A673 (cell line): ENCODE measurements around the gene MAML3. TPM values are rescaled to one million over a fixed set of nuclear protein-coding genes. Genes with fewer than 3 reads are reported as not detected.

Experiments
- BruUV-seq: library from RNA; stranded (reverse); fragments of 400-500 nt; replicated peaks from 2 replicates; lab custom pipeline; 2021; lab: Mats Ljungman, UMichigan
- CTCF ChIA-PET: fragments of 300-600 bp; sonication (Branson Sonifier 250); formaldehyde crosslinking; loops from one replicate; lab custom pipeline; 2022; ENCODE audit warnings: antibody characterized with exemption; lab: Charles Lee
- POLR2A ChIA-PET: fragments of 300-600 bp; sonication (Branson Sonifier 250); formaldehyde crosslinking; loops from one replicate; lab custom pipeline; 2022; ENCODE audit warnings: antibody characterized with exemption; ENCODE audit not compliant: low non-redundant PET; lab: Charles Lee
- DNase-seq: peaks from one replicate; pipeline ENCODE4 v3.0.0-alpha.2; 2015; ENCODE audit warnings: low spot score
- H3K27ac ChIP-seq: fragments of 200-600 bp; sonication (generic); 2 replicates; pipeline ENCODE4 v1.5.1; 2016; ENCODE audit warnings: mixed run types, low read depth, mild to moderate bottlenecking, mixed read lengths, antibody characterized with exemption, low read length; ENCODE audit not compliant: poor library complexity, severe bottlenecking
- H3K27me3 ChIP-seq: fragments of 200-600 bp; sonication (generic); replicated peaks from 2 replicates; pipeline ENCODE4 v1.6.1; 2017; ENCODE audit warnings: mixed run types, low read depth, mild to moderate bottlenecking, mixed read lengths, antibody characterized with exemption, low read length; ENCODE audit not compliant: insufficient read depth, poor library complexity
- H3K36me3 ChIP-seq: fragments of 200-600 bp; sonication (generic); 2 replicates; pipeline ENCODE4 v1.6.1; 2016; ENCODE audit warnings: mixed run types, mild to moderate bottlenecking, mixed read lengths, antibody characterized with exemption, low read length; ENCODE audit not compliant: insufficient read depth, poor library complexity, severe bottlenecking
- H3K4me1 ChIP-seq: fragments of 200-600 bp; sonication (generic); 2 replicates; pipeline ENCODE4 v1.6.1; 2017; ENCODE audit warnings: mixed run types, mild to moderate bottlenecking, mixed read lengths, antibody characterized with exemption, low read length; ENCODE audit not compliant: insufficient read depth, poor library complexity, severe bottlenecking
- H3K4me3 ChIP-seq: fragments of 200-600 bp; sonication (generic); 2 replicates; pipeline ENCODE4 v1.5.1; 2016; ENCODE audit warnings: low read depth, mixed run types, mild to moderate bottlenecking, mixed read lengths, low read length; ENCODE audit not compliant: poor library complexity, severe bottlenecking
- H3K9me3 ChIP-seq: fragments of 200-600 bp; sonication (generic); 2 replicates; pipeline ENCODE4 v1.6.1; 2016; ENCODE audit warnings: mixed run types, low read depth, mild to moderate bottlenecking, mixed read lengths, antibody characterized with exemption, low read length; ENCODE audit not compliant: poor library complexity, severe bottlenecking
- EZH2 ChIP-seq: fragments of 200-600 bp; sonication (generic); IDR thresholded peaks from 2 replicates; pipeline ENCODE4 v1.6.1; 2017; ENCODE audit warnings: borderline replicate concordance, low read depth, mild to moderate bottlenecking, mixed read lengths, antibody characterized with exemption, low read length; ENCODE audit not compliant: poor library complexity, severe bottlenecking
- intact Hi-C: fragments of 100-400 bp; cut with micrococcal nuclease; formaldehyde crosslinking; loops from one replicate; pipeline ENCODE4 v1.10.0; 2022; ENCODE audit not compliant: unreplicated experiment
- total RNA-seq: library from RNA; stranded (reverse); gene quantifications from 2 replicates; pipeline ENCODE4 v1.2.3, GENCODE V29; 2021
- TF ChIP-seq, protein P1 (sequence below): fragments of 300-800, 200-600 bp; sonication (generic); conservative IDR thresholded peaks from 2 replicates; pipeline ENCODE4 v1.5.1; 2017; ENCODE audit warnings: low read depth, mild to moderate bottlenecking, antibody characterized with exemption, low read length, moderate library complexity, mixed read lengths

MAML3 gene
- total RNA-seq, 1 experiment from 2014 or later = 3.7 TPM

GRCh38 chr4:139761461-139761860, 392.5 kb downstream of the MAML3 start:
- ChIA-PET POLR2A (no interaction called here), CTCF (no interaction called here)
- Histone ChIP-seq H3K27me3 (no peaks in the 10 kb centered on the region), H3K27ac (no peak overlapping the region), H3K4me3 (no peak overlapping the region), H3K4me1 (peaks cover 15% of the 10 kb centered on the region), H3K9me3 (no peaks in the 10 kb centered on the region), H3K36me3 (no peaks in the 10 kb centered on the region)
- DNase-seq = peak; percentile 49
- intact Hi-C loops = no loop called here
- TF ChIP-seq EZH2 = no peak
- TF ChIP-seq, protein P1, sequence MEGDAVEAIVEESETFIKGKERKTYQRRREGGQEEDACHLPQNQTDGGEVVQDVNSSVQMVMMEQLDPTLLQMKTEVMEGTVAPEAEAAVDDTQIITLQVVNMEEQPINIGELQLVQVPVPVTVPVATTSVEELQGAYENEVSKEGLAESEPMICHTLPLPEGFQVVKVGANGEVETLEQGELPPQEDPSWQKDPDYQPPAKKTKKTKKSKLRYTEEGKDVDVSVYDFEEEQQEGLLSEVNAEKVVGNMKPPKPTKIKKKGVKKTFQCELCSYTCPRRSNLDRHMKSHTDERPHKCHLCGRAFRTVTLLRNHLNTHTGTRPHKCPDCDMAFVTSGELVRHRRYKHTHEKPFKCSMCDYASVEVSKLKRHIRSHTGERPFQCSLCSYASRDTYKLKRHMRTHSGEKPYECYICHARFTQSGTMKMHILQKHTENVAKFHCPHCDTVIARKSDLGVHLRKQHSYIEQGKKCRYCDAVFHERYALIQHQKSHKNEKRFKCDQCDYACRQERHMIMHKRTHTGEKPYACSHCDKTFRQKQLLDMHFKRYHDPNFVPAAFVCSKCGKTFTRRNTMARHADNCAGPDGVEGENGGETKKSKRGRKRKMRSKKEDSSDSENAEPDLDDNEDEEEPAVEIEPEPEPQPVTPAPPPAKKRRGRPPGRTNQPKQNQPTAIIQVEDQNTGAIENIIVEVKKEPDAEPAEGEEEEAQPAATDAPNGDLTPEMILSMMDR = peak; percentile 42
- BruUV-seq = no TSS peak

DNA sequence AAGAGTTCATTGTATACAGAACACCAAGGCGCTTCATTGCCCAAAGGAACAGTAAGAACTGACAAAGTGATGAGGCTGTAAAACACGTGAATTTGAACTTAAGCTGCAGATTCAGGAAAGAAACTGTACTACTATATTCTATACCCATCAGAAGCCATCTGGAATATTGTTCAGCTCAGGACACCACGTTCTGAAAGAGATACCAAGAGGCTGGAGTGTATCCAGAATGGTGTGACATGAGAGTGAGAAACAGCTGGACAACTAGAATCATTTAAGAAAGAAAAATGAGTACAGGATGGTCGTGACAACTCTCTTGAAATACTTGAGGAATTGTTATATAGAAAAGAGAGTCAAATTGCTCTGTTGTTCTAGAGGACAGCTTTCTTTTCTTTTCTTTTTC, 393.4 kb downstream of the MAML3 start:
- BruUV-seq = no TSS peak
- H3K27me3 ChIP-seq = no peaks in the 10 kb centered on the region

GRCh38 chr4:139759097-139759496, 394.9 kb downstream of the MAML3 start:
- Histone ChIP-seq H3K27me3 (no peaks in the 10 kb centered on the region), H3K4me3 (no peak overlapping the region), H3K9me3 (no peaks in the 10 kb centered on the region), H3K4me1 (peaks cover 12% of the 10 kb centered on the region), H3K27ac (no peak overlapping the region), H3K36me3 (no peaks in the 10 kb centered on the region)
- no TSS peak for BruUV-seq
- no peak for DNase-seq
- intact Hi-C loops = no loop called here
- TF ChIP-seq, protein P1 = no peak
- ChIA-PET CTCF (no interaction called here), POLR2A (no interaction called here)

More for the DNA sequence above, 393.4 kb downstream of the MAML3 start:
- Histone ChIP-seq H3K9me3 (no peaks in the 10 kb centered on the region), H3K27ac (no peak overlapping the region), H3K36me3 (no peaks in the 10 kb centered on the region), H3K4me1 (peaks cover 15% of the 10 kb centered on the region), H3K4me3 (no peak overlapping the region)
- POLR2A ChIA-PET = no interaction called here
- DNase-seq = no peak
- TF ChIP-seq EZH2 = no peak
- TF ChIP-seq, protein P1 = no peak
- CTCF ChIA-PET = no interaction called here
- intact Hi-C loops = no loop called here
